Measurements from ENCODE around the gene NPHP1.
"Not testable (repeated sequence)": the region's sequence is repeated elsewhere in the genome, so short reads cannot be mapped to it uniquely, and the experiment has no call there.

Gene NPHP1

GRCh38 chr2:110124939-110125691, 79.7 kb downstream of the NPHP1 start:
- DNase-seq: no peak

- DNase-seq: no peak
Measured at GRCh38 chr2:110124038-110124825, 80.6 kb downstream of the NPHP1 start.

DNA sequence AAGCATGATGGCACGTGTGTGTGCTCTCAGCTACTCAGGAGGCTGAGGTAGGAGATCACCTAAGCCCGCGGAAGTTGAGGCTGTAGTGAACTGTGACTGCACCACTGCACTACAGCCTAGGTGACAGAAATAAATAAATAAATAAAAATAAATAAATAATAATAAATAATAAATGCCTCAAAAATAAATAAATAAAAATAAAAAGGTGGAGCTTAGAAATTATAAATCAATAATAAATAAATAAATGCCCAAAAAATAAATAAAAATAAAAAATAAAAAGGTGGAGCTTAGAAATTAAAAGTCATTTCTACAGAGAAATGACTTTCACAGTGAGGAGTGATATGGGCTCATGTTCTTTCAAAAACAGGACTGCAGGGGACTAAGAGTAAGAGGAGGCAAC, 83.2 kb downstream of the NPHP1 start:
- DNase-seq: no peak

- no peak for DNase-seq
Measured at GRCh38 chr2:110121052-110121334, 83.8 kb downstream of the NPHP1 start.

- no peak for DNase-seq
Measured at GRCh38 chr2:110120171-110121051, 84.4 kb downstream of the NPHP1 start.

DNA sequence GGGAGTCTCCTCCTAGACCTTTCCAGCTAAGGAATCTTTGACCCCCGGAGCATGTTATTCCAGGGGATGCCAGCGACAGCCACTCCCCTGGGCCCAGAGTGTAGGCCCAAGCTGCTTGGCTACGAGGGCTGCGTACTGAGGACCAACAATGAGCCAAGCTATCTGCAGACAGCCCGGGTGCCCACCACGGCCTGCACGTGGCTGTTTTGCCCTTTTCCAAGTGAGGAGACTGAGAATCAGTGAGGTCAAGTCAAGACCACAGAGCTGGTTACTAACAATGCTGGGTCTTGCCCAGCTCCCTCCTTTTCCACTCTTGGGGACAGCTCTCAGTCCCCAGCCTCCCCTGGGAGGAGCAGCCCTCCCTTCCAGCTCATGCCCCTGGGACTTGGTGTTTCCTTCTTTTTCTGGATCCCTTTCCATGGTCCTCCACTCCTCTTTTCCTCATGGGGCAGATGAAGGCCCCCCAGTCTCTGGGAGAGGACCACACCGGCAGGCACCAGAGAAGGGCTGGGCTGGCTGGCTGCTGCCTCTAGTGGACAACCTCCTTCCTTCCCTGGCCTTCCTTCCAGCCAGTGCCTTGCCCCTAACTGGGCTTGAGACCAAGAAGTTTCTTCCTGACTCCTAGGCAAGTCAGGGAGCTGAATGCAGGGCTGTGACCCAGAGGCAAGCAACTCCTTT, 88.6 kb downstream of the NPHP1 start:
- no peak for DNase-seq

DNA sequence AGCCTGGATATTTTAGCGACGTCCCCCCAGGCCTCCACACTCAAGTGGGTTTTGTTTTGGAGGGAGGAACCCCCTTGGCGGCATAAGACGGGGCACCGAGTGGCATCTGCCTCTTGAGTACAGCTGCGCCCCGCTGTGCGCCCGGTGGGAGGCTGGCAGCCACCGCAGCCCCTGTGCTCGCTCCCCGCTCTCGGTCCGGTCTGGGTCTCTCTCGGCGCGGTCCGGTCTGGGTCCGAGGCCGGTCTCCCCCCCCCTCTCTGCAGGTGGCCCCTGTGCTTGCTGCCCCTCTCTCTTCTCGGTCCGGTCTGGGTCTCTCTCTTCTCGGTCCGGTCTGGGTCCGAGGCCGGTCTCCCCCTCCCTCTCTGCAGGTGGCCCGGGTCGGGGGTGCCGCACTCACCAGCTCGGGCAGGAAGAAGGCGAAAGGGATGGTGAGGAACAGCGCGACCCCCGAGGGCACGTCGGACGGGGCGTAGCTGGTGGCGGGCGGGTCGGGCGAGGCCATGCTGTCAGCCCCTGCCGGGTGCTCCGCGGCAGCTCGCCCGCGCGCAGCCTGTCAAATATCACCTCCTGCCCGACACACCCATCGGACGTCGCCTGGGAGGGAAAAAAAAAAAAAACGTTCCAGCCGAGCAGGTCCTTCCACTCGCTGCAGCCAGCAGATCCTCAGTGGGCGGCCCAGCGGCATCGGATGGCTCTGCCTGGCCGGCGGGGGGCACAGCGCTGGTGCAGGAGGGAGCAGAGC, 89.4 kb downstream of the NPHP1 start, which contains the start of gene MALL:
Gene MALL, minus strand, starts transcription at position 532 of the 742 bp plus-strand sequence. Its CDS starts 30 bp downstream, at position 502.
- no peak for DNase-seq

GRCh38 chr2:110114831-110115255, 90.0 kb downstream of the NPHP1 start:
- DNase-seq: no peak

GRCh38 chr2:110113961-110114591, 90.7 kb downstream of the NPHP1 start:
- DNase-seq: no peak

- not testable (repeated sequence) for DNase-seq
Measured at GRCh38 chr2:110108291-110108690, 96.5 kb downstream of the NPHP1 start.

DNA sequence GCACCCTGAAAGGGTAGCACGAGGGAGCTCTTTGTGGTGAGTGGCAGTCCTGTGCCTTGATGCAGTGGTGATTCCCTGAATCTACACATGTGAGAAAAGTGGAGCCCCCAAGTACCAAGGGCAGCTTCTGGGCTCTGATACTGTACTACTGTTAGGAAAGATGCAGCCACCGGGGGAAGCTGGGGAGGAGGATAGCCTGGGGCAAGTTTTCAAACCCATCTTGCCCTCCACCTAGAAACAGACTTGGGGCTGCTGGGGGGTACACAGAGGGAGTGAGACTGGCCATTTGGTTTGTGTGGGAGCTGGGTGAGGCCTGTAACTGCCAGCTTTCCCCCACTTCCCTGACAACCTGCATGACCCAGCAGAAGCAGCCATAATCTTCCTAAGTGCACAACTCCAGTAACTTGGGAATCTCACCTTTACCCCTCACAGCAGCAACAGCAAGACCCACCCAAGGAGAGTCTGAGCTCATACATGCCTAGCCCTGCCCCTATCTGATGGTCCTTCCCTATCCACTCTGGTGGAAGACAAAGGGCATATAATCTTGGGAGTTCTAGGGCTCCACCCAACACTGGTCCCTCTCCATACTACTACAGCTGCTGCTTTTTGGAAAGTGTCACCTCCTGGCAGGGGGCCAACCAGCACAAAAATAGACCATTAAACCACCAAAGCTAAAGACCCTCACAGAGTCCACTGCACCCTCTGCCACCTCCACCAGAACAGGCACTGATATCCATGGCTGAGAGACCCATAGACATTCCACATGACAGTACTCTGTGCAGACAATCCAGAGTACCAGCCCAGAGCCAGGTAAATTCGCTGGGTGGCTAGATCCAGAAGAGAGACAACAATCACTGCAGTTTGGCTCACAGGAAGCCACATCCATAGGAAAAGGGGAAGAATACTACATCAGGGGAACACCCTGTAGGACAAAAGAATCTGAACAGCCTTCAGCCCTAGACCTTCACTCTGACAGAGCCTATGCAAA, 97.4 kb downstream of the NPHP1 start:
- DNase-seq: no peak

- no peak for DNase-seq
Measured at GRCh38 chr2:110106642-110107041, 98.2 kb downstream of the NPHP1 start.

- no peak for DNase-seq
Measured at GRCh38 chr2:110105608-110106467, 99.0 kb downstream of the NPHP1 start.

DNA sequence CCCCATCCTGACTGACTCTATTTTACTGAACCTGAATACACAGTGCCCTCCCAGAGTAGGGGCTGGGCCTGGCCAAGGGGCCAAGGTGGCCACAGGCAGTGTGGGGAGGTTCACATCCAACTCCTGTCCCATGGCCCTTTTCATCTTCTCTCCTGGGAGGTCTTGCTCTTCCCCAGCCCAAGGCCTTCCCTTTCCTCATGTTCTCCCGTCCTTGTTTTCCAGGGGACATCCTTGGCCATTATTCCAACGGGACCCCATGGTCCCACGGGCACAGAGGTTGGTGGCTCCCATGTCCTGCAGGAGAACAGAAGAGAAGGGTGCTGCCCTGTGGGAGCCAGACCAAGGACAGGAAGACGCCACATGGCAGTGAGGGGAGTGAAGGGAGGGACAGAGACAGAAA, 99.6 kb downstream of the NPHP1 start:
- DNase-seq: no peak

GRCh38 chr2:110104025-110104771, 100.6 kb downstream of the NPHP1 start:
- no peak for DNase-seq

GRCh38 chr2:110103061-110103961, 101.5 kb downstream of the NPHP1 start:
- DNase-seq: no peak

Data from activated CD8-positive, alpha-beta memory T cell treated with anti-CD3 and anti-CD28 coated beads, Interleukin-2, amount 50 U/mL, for 4 hours (primary cell).